Thyroid gland (tissue), 4 donors: Measurements from ENCODE around the gene ELAC2. TPM values are rescaled to one million over a fixed set of nuclear protein-coding genes. Genes with fewer than 3 reads are reported as not detected.
A peak's percentile ranks its signal among the peaks of the same experiment; 100 is the strongest.

Experiments
- DNase-seq, 2 donors: peaks; one replicate each; pipeline ENCODE4 v3.0.0-alpha.2; 2019
- H3K27ac ChIP-seq, 3 donors: fragments of 200-600 bp; sonication (generic); 1 replicate in 2 of 3; 2 replicates in 1 of 3; pipeline ENCODE4 v1.5.1; 2016 to 2019; ENCODE audit warnings: mild to moderate bottlenecking in 1 of 3, moderate library complexity in 1 of 3
- H3K27me3 ChIP-seq: fragments of 200-600 bp; sonication (generic); one replicate; pipeline ENCODE4 v1.5.1; 2019
- H3K36me3 ChIP-seq, 2 donors: fragments of 200-600 bp; sonication (generic); one replicate each; pipeline ENCODE4 v1.5.1; 2016 to 2019
- H3K4me1 ChIP-seq, 2 donors: fragments of 200-600 bp; sonication (generic); one replicate each; pipeline ENCODE4 v1.5.1; 2017 to 2019
- H3K4me3 ChIP-seq, 3 donors: fragments of 200-600 bp; sonication (generic); replicated peaks in 1 of 3; 1 replicate in 2 of 3; 2 replicates in 1 of 3; pipeline ENCODE4 v1.5.1; 2016; ENCODE audit warnings: mild to moderate bottlenecking in 1 of 3
- H3K9me3 ChIP-seq: fragments of 200-600 bp; sonication (generic); one replicate; pipeline ENCODE4 v1.5.1; 2017
- POLR2A ChIP-seq, 2 donors: fragments of 450-650 bp; IDR thresholded peaks; one replicate each; pipeline ENCODE4 v1.6.1; 2017; ENCODE audit warnings: antibody characterized with exemption in 2 of 2, mild to moderate bottlenecking in 2 of 2, moderate library complexity in 1 of 2
- WGBS, 2 donors: methylation state at CpG; one replicate each; pipeline ENCODE4 v1.1.5; 2017; 5-methylcytosine and 5-hydroxymethylcytosine counted together
- intact Hi-C: fragments of 100-400 bp; cut with DNase I; formaldehyde crosslinking; loops from one replicate; pipeline ENCODE4 v1.15.1; 2023
- total RNA-seq, 4 donors: library from RNA; depleted of rRNA; stranded (reverse); fragments of >200 nt; gene quantifications; one replicate each; pipeline ENCODE4 v1.2.3, GENCODE V29; 2016
- TF ChIP-seq, protein P1 (sequence below), 6 experiments: fragments of 200-600 bp in 3 of 6; fragments of 450-650 bp in 3 of 6; sonication (generic) in 3 of 6; IDR thresholded peaks; one replicate each; pipeline ENCODE4 v1.5.1; 2016 to 2019; ENCODE audit warnings: antibody characterized with exemption in 6 of 6, mild to moderate bottlenecking in 2 of 6, inconsistent platforms in 1 of 6, moderate library complexity in 1 of 6

Gene ELAC2, protein sequence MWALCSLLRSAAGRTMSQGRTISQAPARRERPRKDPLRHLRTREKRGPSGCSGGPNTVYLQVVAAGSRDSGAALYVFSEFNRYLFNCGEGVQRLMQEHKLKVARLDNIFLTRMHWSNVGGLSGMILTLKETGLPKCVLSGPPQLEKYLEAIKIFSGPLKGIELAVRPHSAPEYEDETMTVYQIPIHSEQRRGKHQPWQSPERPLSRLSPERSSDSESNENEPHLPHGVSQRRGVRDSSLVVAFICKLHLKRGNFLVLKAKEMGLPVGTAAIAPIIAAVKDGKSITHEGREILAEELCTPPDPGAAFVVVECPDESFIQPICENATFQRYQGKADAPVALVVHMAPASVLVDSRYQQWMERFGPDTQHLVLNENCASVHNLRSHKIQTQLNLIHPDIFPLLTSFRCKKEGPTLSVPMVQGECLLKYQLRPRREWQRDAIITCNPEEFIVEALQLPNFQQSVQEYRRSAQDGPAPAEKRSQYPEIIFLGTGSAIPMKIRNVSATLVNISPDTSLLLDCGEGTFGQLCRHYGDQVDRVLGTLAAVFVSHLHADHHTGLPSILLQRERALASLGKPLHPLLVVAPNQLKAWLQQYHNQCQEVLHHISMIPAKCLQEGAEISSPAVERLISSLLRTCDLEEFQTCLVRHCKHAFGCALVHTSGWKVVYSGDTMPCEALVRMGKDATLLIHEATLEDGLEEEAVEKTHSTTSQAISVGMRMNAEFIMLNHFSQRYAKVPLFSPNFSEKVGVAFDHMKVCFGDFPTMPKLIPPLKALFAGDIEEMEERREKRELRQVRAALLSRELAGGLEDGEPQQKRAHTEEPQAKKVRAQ
- 10 to 100 TPM; 46.6 to 88.9 (median 84.6) TPM for total RNA-seq

DNA sequence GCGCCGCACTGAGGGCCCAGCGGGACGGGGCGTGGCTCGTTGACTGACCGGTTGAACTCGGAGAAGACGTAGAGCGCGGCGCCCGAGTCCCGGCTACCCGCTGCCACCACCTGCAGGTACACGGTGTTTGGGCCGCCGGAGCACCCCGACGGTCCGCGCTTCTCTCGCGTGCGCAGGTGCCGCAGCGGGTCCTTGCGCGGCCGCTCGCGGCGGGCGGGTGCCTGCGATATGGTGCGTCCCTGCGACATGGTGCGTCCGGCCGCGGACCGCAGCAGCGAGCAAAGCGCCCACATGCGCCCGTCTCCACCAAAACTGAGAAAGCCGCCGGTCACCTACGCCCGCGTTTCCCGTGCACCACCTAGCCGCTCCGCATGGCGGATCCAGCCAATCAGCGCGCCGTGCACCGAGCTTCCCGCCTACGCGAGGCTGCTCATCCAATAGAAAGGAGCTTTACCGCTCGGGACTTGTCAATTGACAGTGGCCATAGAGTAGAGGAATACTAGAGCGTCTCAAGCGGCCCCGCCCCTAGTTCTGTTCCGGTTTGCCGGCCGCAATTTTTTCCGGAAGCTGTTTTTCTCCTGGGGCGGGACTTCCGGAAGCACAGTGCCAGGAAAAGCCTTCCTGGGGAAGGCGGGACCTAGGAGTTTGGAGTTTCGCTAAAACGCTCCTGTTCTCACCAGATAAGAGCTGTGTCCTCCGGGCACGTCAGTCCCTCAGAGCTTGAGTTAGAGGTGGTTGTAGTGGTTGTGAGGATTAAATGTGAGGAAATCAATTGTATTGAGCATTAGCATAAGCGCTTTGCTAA lies at the start of gene ELAC2:
Gene ELAC2 (minus strand): TSS at position 373 of the 805 bp plus-strand sequence. CDS start 80 bp downstream, at position 293.
- 0 to 1% methylated on average over 15 to 41 of the region's 79 CpGs for WGBS, 2 donors
- peak; percentile 98 for DNase-seq
- H3K36me3 ChIP-seq, result peaks cover 33 to 34% of the 10 kb centered on the region in 2 donors
- intact Hi-C loops, result no loop called here
- peak within 1 kb of the TSS; percentile 45 to 99 (median 65) for H3K4me3 ChIP-seq
- peaks cover 12 to 15% of the 10 kb centered on the region in 2 donors for H3K4me1 ChIP-seq
- H3K9me3 ChIP-seq, result no peaks in the 10 kb centered on the region
- H3K27ac ChIP-seq, result peak within 1 kb of the TSS; percentile 70 to 82 (median 75)
- no peaks in the 10 kb centered on the region for H3K27me3 ChIP-seq
- peak in 1 of 2 donors; percentile 81 for TF ChIP-seq POLR2A (IDR thresholded peaks at IDR 0.05)
- TF ChIP-seq, protein P1, sequence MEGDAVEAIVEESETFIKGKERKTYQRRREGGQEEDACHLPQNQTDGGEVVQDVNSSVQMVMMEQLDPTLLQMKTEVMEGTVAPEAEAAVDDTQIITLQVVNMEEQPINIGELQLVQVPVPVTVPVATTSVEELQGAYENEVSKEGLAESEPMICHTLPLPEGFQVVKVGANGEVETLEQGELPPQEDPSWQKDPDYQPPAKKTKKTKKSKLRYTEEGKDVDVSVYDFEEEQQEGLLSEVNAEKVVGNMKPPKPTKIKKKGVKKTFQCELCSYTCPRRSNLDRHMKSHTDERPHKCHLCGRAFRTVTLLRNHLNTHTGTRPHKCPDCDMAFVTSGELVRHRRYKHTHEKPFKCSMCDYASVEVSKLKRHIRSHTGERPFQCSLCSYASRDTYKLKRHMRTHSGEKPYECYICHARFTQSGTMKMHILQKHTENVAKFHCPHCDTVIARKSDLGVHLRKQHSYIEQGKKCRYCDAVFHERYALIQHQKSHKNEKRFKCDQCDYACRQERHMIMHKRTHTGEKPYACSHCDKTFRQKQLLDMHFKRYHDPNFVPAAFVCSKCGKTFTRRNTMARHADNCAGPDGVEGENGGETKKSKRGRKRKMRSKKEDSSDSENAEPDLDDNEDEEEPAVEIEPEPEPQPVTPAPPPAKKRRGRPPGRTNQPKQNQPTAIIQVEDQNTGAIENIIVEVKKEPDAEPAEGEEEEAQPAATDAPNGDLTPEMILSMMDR (IDR thresholded peaks at IDR 0.05), result peak in 2 of 6 experiments; percentile 14 to 28

DNA sequence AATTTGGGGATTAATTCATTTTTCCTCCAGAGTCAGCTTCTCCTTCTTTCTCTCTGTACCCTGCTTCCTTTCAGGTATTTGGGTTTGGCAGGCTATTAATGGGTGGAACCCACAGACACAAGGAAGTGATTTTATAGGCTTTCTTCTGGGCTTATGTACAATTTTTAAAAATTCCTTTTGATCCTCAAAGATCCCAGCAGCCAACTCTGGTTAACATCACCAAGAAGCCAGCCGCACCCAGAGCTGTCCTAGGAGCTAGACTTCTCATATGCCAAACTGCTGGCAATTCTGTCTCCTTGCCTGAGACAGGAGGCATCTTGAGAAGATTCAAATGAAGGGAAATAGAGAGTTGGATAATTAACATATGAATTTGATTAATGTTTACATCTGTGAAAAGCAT lies 47.2 kb upstream of the ELAC2 start:
- intact Hi-C loops, result no loop called here
- no peaks in the 10 kb centered on the region for H3K4me1 ChIP-seq
- DNase-seq, result no peak
- no peak for TF ChIP-seq POLR2A (IDR thresholded peaks at IDR 0.05)
- TF ChIP-seq, protein P1 (IDR thresholded peaks at IDR 0.05), result no peak
- WGBS, 2 donors, result 68 to 77% methylated on average over 1 of the region's 1 CpG
- H3K27me3 ChIP-seq, result no peaks in the 10 kb centered on the region
- no peaks in the 10 kb centered on the region for H3K36me3 ChIP-seq
- H3K4me3 ChIP-seq, result no peak overlapping the region
- H3K27ac ChIP-seq, result no peak overlapping the region
- no peaks in the 10 kb centered on the region for H3K9me3 ChIP-seq

DNA sequence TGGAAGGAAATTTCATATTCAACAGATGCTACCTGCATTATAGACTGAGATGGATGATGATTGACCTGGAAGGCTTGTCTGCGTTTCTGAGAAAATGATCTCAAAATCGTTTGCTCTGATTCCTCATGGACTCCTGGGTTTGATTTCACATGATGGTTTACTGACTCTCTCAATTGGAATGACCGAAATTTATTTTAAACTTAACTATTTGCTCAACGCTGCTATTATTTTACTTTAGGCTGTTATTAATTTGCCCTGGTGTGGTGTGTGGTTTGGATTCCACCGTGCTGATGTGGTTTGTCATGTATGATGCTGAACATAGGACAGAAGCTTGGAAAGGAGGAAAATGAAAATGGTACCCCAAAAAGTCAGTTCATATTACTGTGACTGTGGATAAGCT lies 37.3 kb upstream of the ELAC2 start:
- WGBS, 2 donors, result 78 to 82% methylated on average over 5 of the region's 5 CpGs
- Histone ChIP-seq H3K27me3 (no peaks in the 10 kb centered on the region), H3K4me3 (no peak overlapping the region), H3K9me3 (no peaks in the 10 kb centered on the region), H3K27ac (no peak overlapping the region), H3K36me3 (no peaks in the 10 kb centered on the region), H3K4me1 (no peaks in the 10 kb centered on the region)
- no peak for TF ChIP-seq POLR2A (IDR thresholded peaks at IDR 0.05)
- TF ChIP-seq, protein P1 (IDR thresholded peaks at IDR 0.05), result no peak
- intact Hi-C loops, result no loop called here
- DNase-seq, result no peak

DNA sequence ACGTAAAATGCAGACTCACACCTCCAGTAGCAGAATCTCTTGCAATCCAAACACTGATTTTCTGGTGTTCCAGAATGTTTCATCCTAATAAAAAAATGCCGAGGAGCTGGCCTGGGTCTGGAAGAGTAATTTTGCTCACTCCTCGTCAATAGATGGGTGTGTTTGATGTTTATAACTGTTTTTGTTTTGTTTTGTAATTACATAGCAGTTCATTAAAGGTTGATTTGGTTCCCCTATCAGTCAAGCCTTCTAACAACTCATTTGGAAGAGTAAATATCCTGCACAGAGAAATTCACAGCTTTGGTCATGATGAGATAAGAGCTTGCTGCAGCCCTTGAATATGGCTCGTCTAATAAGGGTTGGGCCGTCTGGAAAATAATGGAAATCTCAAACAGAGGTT lies 36.8 kb upstream of the ELAC2 start:
- 40 to 46% methylated on average over 5 of the region's 5 CpGs for WGBS, 2 donors
- no peaks in the 10 kb centered on the region for H3K36me3 ChIP-seq
- no peak for TF ChIP-seq POLR2A (IDR thresholded peaks at IDR 0.05)
- TF ChIP-seq, protein P1 (IDR thresholded peaks at IDR 0.05), result no peak
- H3K27me3 ChIP-seq, result no peaks in the 10 kb centered on the region
- H3K9me3 ChIP-seq, result no peaks in the 10 kb centered on the region
- no peak for DNase-seq
- H3K27ac ChIP-seq, result no peak overlapping the region
- H3K4me3 ChIP-seq, result no peak overlapping the region
- H3K4me1 ChIP-seq, result no peaks in the 10 kb centered on the region
- intact Hi-C loops, result no loop called here
